NCI-H2107 (cell line): Measurements from ENCODE around the gene TEX35.
"Not testable (repeated sequence)": the region's sequence is repeated elsewhere in the genome, so short reads cannot be mapped to it uniquely, and the experiment has no call there.

Experiments
- DNase-seq: peaks from one replicate; lab custom pipeline; 2025; lab: John Stamatoyannopoulos, UW

TEX35 gene

GRCh38 chr1:178541829-178542553, 29.1 kb downstream of the TEX35 start:
- no peak for DNase-seq

- DNase-seq, result peak; percentile 41
These were observed 29.8 kb downstream of the TEX35 start for GRCh38 chr1:178542554-178543289.

GRCh38 chr1:178543290-178543607, 30.3 kb downstream of the TEX35 start:
- DNase-seq, result no peak

- no peak for DNase-seq
These were observed 31.6 kb downstream of the TEX35 start for GRCh38 chr1:178544531-178544930.

GRCh38 chr1:178548108-178548507, 35.2 kb downstream of the TEX35 start:
- no peak for DNase-seq

- DNase-seq, result no peak
These were observed 38.4 kb downstream of the TEX35 start for GRCh38 chr1:178551307-178551706.

GRCh38 chr1:178551940-178552339, 39.0 kb downstream of the TEX35 start:
- DNase-seq, result no peak

- DNase-seq, result no peak
These were observed 39.9 kb downstream of the TEX35 start for GRCh38 chr1:178552856-178553255.

- not testable (repeated sequence) for DNase-seq
These were observed 41.4 kb downstream of the TEX35 start for GRCh38 chr1:178554351-178554750.

GRCh38 chr1:178555613-178556012, 42.7 kb downstream of the TEX35 start:
- not testable (repeated sequence) for DNase-seq

GRCh38 chr1:178558816-178559215, 45.9 kb downstream of the TEX35 start:
- DNase-seq, result not testable (repeated sequence)

GRCh38 chr1:178560871-178561376, 48.0 kb downstream of the TEX35 start:
- DNase-seq, result no peak

GRCh38 chr1:178563099-178563820, 50.4 kb downstream of the TEX35 start:
- DNase-seq, result no peak

GRCh38 chr1:178564086-178564782, 51.3 kb downstream of the TEX35 start:
- no peak for DNase-seq

GRCh38 chr1:178564783-178565180, 51.9 kb downstream of the TEX35 start:
- no peak for DNase-seq

- no peak for DNase-seq
These were observed 52.7 kb downstream of the TEX35 start for GRCh38 chr1:178565586-178565985.

- no peak for DNase-seq
These were observed 53.3 kb downstream of the TEX35 start for GRCh38 chr1:178566187-178566586.

GRCh38 chr1:178571807-178572206, 58.9 kb downstream of the TEX35 start:
- DNase-seq, result no peak
